ENCODE results near the gene KCNK1.
"Not testable (repeated sequence)": the region's sequence is repeated elsewhere in the genome, so short reads cannot be mapped to it uniquely, and the experiment has no call there.

Gene KCNK1

GRCh38 chr1:233670363-233670762, 56.5 kb downstream of the KCNK1 start:
- not testable (repeated sequence) for DNase-seq

- DNase-seq, result no peak
Observed at GRCh38 chr1:233671286-233671685, 57.4 kb downstream of the KCNK1 start.

- no peak for DNase-seq
Observed at GRCh38 chr1:233672732-233673131, 58.8 kb downstream of the KCNK1 start.

- no peak for DNase-seq
Observed at GRCh38 chr1:233673261-233673946, 59.5 kb downstream of the KCNK1 start.

- no peak for DNase-seq
Observed at GRCh38 chr1:233673947-233674431, 60.1 kb downstream of the KCNK1 start.

GRCh38 chr1:233675446-233675845, 61.5 kb downstream of the KCNK1 start:
- no peak for DNase-seq

GRCh38 chr1:233675893-233676292, 62.0 kb downstream of the KCNK1 start:
- DNase-seq, result no peak

GRCh38 chr1:233677690-233678354, 63.9 kb downstream of the KCNK1 start:
- DNase-seq, result no peak

- DNase-seq, result no peak
Observed at GRCh38 chr1:233679030-233679429, 65.1 kb downstream of the KCNK1 start.

GRCh38 chr1:233679591-233680373, 65.9 kb downstream of the KCNK1 start:
- DNase-seq, result no peak

- DNase-seq, result no peak
Observed at GRCh38 chr1:233681285-233681684, 67.4 kb downstream of the KCNK1 start.

- not testable (repeated sequence) for DNase-seq
Observed at GRCh38 chr1:233686653-233687052, 72.7 kb downstream of the KCNK1 start.

- no peak for DNase-seq
Observed at GRCh38 chr1:233689017-233689747, 75.3 kb downstream of the KCNK1 start.

- no peak for DNase-seq
Observed at GRCh38 chr1:233689748-233690254, 75.9 kb downstream of the KCNK1 start.

- DNase-seq, result no peak
Observed at GRCh38 chr1:233695901-233696300, 82.0 kb downstream of the KCNK1 start.

- DNase-seq, result no peak
Observed at GRCh38 chr1:233700338-233700737, 86.4 kb downstream of the KCNK1 start.

- no peak for DNase-seq
Observed at GRCh38 chr1:233704170-233704897, 90.4 kb downstream of the KCNK1 start.

- DNase-seq, result no peak
Observed at GRCh38 chr1:233704898-233705723, 91.2 kb downstream of the KCNK1 start.

- no peak for DNase-seq
Observed at GRCh38 chr1:233707153-233707879, 93.4 kb downstream of the KCNK1 start.
